Hepatocyte (in vitro differentiated cells): Measurements from ENCODE around the gene VPS11. TPM values are rescaled to one million over a fixed set of nuclear protein-coding genes. Genes with fewer than 3 reads are reported as not detected.
"Not testable (repeated sequence)": the region's sequence is repeated elsewhere in the genome, so short reads cannot be mapped to it uniquely, and the experiment has no call there.

Source experiments
- DNase-seq: peaks from one replicate; pipeline ENCODE4 v3.0.0-alpha.2; 2016; ENCODE audit warnings: low spot score
- H2AFZ ChIP-seq: fragments of 200-600 bp; sonication (generic); 2 replicates; pipeline ENCODE4 v1.6.0; 2016; ENCODE audit warnings: antibody characterized with exemption, mild to moderate bottlenecking
- H3K27ac ChIP-seq: fragments of 200-600 bp; sonication (generic); 2 replicates; pipeline ENCODE4 v1.5.1; 2016; ENCODE audit warnings: mild to moderate bottlenecking
- H3K27me3 ChIP-seq: fragments of 200-600 bp; sonication (generic); 2 replicates; pipeline ENCODE4 v1.6.1; 2016
- H3K36me3 ChIP-seq: fragments of 200-600 bp; sonication (generic); replicated peaks from 2 replicates; pipeline ENCODE4 v1.5.1; 2016; ENCODE audit warnings: low read depth; ENCODE audit not compliant: insufficient read depth
- H3K4me1 ChIP-seq: fragments of 200-600 bp; sonication (generic); 2 replicates; pipeline ENCODE4 v1.5.1; 2016; ENCODE audit warnings: mild to moderate bottlenecking, moderate library complexity; ENCODE audit not compliant: insufficient read depth
- H3K4me2 ChIP-seq: fragments of 200-600 bp; sonication (generic); 2 replicates; pipeline ENCODE4 v1.6.0; 2016
- H3K4me3 ChIP-seq: fragments of 200-600 bp; sonication (generic); 2 replicates; pipeline ENCODE4 v1.5.1; 2016; ENCODE audit warnings: mild to moderate bottlenecking
- H3K79me2 ChIP-seq: fragments of 200-600 bp; sonication (generic); 2 replicates; pipeline ENCODE4 v1.6.0; 2017; ENCODE audit warnings: mild to moderate bottlenecking
- H3K9me2 ChIP-seq: fragments of 200-600 bp; sonication (generic); replicated peaks from 2 replicates; pipeline ENCODE4 v1.6.0; 2017; ENCODE audit warnings: mild to moderate bottlenecking; ENCODE audit not compliant: insufficient read depth
- H3K9me3 ChIP-seq: fragments of 200-600 bp; sonication (generic); 2 replicates; pipeline ENCODE4 v1.5.1; 2016; ENCODE audit warnings: low read depth, mild to moderate bottlenecking
- H4K20me1 ChIP-seq: fragments of 200-600 bp; sonication (generic); 2 replicates; pipeline ENCODE4 v1.6.0; 2016; ENCODE audit warnings: mild to moderate bottlenecking; ENCODE audit not compliant: insufficient read depth, poor library complexity, severe bottlenecking
- EZH2 ChIP-seq: fragments of 200-600 bp; sonication (generic); IDR thresholded peaks from 2 replicates; pipeline ENCODE4 v1.6.1; 2016; ENCODE audit warnings: antibody characterized with exemption, mild to moderate bottlenecking, borderline replicate concordance
- EZH2phosphoT487 ChIP-seq: fragments of 200-600 bp; sonication (generic); IDR thresholded peaks from one replicate; pipeline ENCODE4 v1.6.1; 2018; ENCODE audit warnings: antibody characterized with exemption, mild to moderate bottlenecking, low read depth, moderate library complexity; ENCODE audit not compliant: unreplicated experiment, severe bottlenecking
- WGBS: methylation state at CpG from one replicate; pipeline ENCODE4 v1.1.6; 2016; ENCODE audit warnings: low lambda C conversion rate; ENCODE audit errors: missing lambda C conversion rate; 5-methylcytosine and 5-hydroxymethylcytosine counted together
- polyA plus RNA-seq: library from polyadenylated mRNA; unstranded; fragments of >200 nt; fragmentation: Nextera tagmentation; extraction: Ambion mirVana; gene quantifications from 2 replicates; pipeline ENCODE4 v1.2.1, GENCODE V29; 2016
- total RNA-seq: library from RNA; depleted of rRNA; stranded (reverse); fragments of >200 nt; gene quantifications from 2 replicates; pipeline ENCODE4 v1.2.3, GENCODE V29; 2014
- TF ChIP-seq, protein P1 (sequence below): fragments of 200-600 bp; sonication (generic); IDR thresholded peaks from 2 replicates; pipeline ENCODE4 v1.5.1; 2016; ENCODE audit warnings: antibody characterized with exemption, mild to moderate bottlenecking; ENCODE audit not compliant: poor library complexity

VPS11 gene
- total and polyA plus RNA-seq, 2 experiments from 2014 or later: 31.8 to 36.9 TPM

DNA sequence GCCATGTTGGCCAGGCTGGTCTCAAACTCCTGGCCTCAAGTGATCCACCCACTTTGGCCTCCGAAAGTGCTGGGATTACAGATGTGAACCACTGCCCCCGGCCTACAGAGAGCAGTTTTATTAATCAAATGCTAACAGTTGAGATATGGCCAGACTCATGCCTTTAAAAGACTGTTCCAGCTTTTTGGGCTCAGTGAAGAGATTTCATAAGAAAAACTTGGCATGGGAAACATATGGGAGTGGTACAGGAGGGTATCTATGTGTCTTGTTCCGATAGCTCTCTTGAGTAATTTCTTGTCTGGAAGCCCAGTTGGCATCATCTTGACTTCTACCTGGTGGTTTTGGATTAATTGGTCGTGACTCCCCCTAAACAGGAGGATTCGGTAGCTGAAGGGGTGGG, 28.7 kb upstream of the VPS11 start:
- Histone ChIP-seq H3K79me2 (no peaks in the 10 kb centered on the region), H4K20me1 (no peaks in the 10 kb centered on the region), H3K27ac (no peak overlapping the region), H3K4me3 (no peak overlapping the region), H3K9me2 (no peaks in the 10 kb centered on the region), H2AFZ (no peak overlapping the region), H3K4me2 (no peak overlapping the region), H3K36me3 (no peaks in the 10 kb centered on the region), H3K4me1 (no peaks in the 10 kb centered on the region), H3K9me3 (no peaks in the 10 kb centered on the region), H3K27me3 (no peaks in the 10 kb centered on the region)
- 94% methylated on average over 5 of the region's 5 CpGs for WGBS
- DNase-seq: no peak
- TF ChIP-seq EZH2: no peak
- no peak for TF ChIP-seq EZH2phosphoT487
- TF ChIP-seq, protein P1, sequence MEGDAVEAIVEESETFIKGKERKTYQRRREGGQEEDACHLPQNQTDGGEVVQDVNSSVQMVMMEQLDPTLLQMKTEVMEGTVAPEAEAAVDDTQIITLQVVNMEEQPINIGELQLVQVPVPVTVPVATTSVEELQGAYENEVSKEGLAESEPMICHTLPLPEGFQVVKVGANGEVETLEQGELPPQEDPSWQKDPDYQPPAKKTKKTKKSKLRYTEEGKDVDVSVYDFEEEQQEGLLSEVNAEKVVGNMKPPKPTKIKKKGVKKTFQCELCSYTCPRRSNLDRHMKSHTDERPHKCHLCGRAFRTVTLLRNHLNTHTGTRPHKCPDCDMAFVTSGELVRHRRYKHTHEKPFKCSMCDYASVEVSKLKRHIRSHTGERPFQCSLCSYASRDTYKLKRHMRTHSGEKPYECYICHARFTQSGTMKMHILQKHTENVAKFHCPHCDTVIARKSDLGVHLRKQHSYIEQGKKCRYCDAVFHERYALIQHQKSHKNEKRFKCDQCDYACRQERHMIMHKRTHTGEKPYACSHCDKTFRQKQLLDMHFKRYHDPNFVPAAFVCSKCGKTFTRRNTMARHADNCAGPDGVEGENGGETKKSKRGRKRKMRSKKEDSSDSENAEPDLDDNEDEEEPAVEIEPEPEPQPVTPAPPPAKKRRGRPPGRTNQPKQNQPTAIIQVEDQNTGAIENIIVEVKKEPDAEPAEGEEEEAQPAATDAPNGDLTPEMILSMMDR: no peak

DNA sequence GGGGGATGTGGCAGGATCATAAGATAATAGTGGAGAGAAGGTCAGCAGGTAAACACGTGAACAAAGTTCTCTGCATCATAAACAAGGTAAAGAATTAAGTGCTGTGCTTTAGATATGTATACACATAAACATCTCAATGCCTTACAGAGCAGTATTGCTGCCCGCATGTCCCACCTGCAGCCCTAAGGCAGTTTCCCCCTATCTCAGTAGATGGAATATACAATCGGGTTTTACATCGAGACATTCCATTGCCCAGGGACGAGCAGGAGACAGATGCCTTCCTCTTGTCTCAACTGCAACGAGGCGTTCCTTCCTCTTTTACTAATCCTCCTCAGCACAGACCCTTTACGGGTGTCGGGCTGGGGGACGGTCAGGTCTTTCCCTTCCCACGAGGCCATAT, 28.1 kb upstream of the VPS11 start:
- H3K79me2 ChIP-seq, DNase-seq, H3K27me3 ChIP-seq, H3K9me2 ChIP-seq, H4K20me1 ChIP-seq, H3K27ac ChIP-seq, H3K9me3 ChIP-seq, H3K4me2 ChIP-seq, H3K4me1 ChIP-seq, H3K4me3 ChIP-seq, H2AFZ ChIP-seq, H3K36me3 ChIP-seq: not testable (repeated sequence)
- WGBS: 42% methylated on average over 11 of the region's 11 CpGs

DNA sequence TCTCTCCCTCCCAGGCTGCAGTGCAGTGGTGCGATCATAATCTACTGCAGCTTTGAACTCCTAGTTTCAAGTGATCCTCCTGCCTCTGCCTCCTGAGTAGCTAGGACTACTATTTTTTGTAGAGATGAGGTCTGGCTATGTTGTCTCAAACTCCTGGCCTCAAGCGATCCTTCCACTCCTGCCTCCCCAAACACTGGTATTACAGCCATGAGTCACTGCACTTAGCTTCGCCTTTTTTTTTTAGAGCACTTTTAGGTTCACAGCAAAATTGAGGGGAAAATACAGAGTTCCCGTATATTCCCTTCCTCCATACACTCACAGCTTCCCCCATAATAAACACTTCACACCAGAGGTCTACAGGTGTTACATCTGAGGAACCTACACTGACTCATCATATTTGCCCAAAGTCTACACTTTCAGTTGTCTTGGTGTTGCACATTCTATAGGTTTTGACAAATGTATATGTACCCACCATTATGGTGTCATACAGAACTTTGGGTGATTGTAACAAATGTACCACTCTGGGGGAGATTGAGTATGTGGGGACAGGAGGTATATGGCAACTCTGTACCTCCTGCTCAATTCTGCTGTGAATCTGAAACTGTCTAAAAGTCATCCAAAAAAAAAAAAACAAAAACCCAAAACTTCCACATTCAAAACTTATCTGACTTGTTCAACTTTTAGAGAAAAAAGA, 25.6 kb upstream of the VPS11 start:
- 79% methylated on average over 4 of the region's 4 CpGs for WGBS
- H2AFZ ChIP-seq: no peak overlapping the region
- TF ChIP-seq, protein P1: no peak
- H3K4me3 ChIP-seq: no peak overlapping the region
- H4K20me1 ChIP-seq: no peaks in the 10 kb centered on the region
- H3K9me2 ChIP-seq: no peaks in the 10 kb centered on the region
- no peaks in the 10 kb centered on the region for H3K36me3 ChIP-seq
- no peaks in the 10 kb centered on the region for H3K27me3 ChIP-seq
- H3K9me3 ChIP-seq: no peaks in the 10 kb centered on the region
- no peak overlapping the region for H3K27ac ChIP-seq
- no peaks in the 10 kb centered on the region for H3K79me2 ChIP-seq
- H3K4me2 ChIP-seq: no peak overlapping the region
- no peak for DNase-seq
- H3K4me1 ChIP-seq: no peaks in the 10 kb centered on the region

DNA sequence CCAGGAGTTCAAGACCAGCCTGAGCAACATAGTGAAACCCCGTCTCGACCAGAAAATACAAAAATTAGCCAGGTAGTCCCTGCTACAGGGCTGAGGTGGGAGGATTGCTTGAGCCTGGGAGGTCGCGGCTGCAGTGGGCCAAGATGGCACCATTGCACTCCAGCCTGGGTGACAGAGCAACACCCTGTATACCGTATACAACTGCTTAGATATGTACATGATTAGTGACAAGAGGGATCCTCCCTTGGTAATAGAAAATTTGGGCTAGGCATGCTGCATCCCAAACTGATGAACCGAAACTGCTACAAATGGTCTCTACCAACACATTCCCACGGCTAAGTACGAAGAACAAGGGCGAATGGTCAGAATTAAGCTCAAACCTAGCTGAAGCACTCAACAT, 24.7 kb upstream of the VPS11 start:
- Histone ChIP-seq H3K27me3 (no peaks in the 10 kb centered on the region), H3K4me3 (no peak overlapping the region), H3K9me2 (no peaks in the 10 kb centered on the region), H3K4me2 (no peak overlapping the region), H3K4me1 (no peaks in the 10 kb centered on the region), H3K36me3 (no peaks in the 10 kb centered on the region), H4K20me1 (no peaks in the 10 kb centered on the region), H2AFZ (no peak overlapping the region), H3K9me3 (no peaks in the 10 kb centered on the region), H3K79me2 (no peaks in the 10 kb centered on the region), H3K27ac (no peak overlapping the region)
- DNase-seq: no peak
- no peak for TF ChIP-seq EZH2
- TF ChIP-seq EZH2phosphoT487: no peak
- TF ChIP-seq, protein P1: no peak
- 89% methylated on average over 9 of the region's 9 CpGs for WGBS
